BE2C (cell line): ENCODE results near the gene KIN.
"Not testable (repeated sequence)": the region's sequence is repeated elsewhere in the genome, so short reads cannot be mapped to it uniquely, and the experiment has no call there.

Experiments
- DNase-seq: peaks from one replicate; pipeline ENCODE4 v3.0.0-alpha.2; 2020
- H3K27me3 ChIP-seq: fragments of 250-450 bp; sonication (Bioruptor Pico); 2 replicates; pipeline ENCODE4 v1.5.1; 2020; ENCODE audit warnings: mild to moderate bottlenecking
- H3K36me3 ChIP-seq: fragments of 250-450 bp; sonication (Bioruptor Pico); 2 replicates; pipeline ENCODE4 v1.5.1; 2020; ENCODE audit warnings: mild to moderate bottlenecking
- H3K4me1 ChIP-seq: fragments of 250-450 bp; sonication (Bioruptor Pico); 2 replicates; pipeline ENCODE4 v1.5.1; 2020
- H3K4me3 ChIP-seq: 2 replicates; pipeline ENCODE4 v1.5.1; 2011; ENCODE audit warnings: low read depth, low read length
- H3K9me3 ChIP-seq: fragments of 250-450 bp; sonication (Bioruptor Pico); 2 replicates; pipeline ENCODE4 v1.5.1; 2020
- CTCF ChIP-seq: IDR thresholded peaks from 2 replicates; pipeline ENCODE4 v1.5.1; 2012; ENCODE audit warnings: mild to moderate bottlenecking, low read depth, low read length

KIN gene

GRCh38 chr10:7813481-7813880, 25.7 kb upstream of the KIN start:
- TF ChIP-seq CTCF = no peak
- Histone ChIP-seq H3K4me1 (no peaks in the 10 kb centered on the region; the same call in 1 of the 2 replicates), H3K4me3 (no peak overlapping the region), H3K36me3 (no peaks in the 10 kb centered on the region), H3K9me3 (no peaks in the 10 kb centered on the region), H3K27me3 (no peaks in the 10 kb centered on the region)
- no peak for DNase-seq

GRCh38 chr10:7811743-7812142, 23.9 kb upstream of the KIN start:
- H3K4me3 ChIP-seq, H3K9me3 ChIP-seq, DNase-seq, H3K4me1 ChIP-seq, H3K27me3 ChIP-seq: not testable (repeated sequence)
- peaks cover 13% of the 10 kb centered on the region for H3K36me3 ChIP-seq

GRCh38 chr10:7811000-7811399, 23.2 kb upstream of the KIN start:
- H3K27me3 ChIP-seq = no peaks in the 10 kb centered on the region
- H3K36me3 ChIP-seq = peaks cover 16% of the 10 kb centered on the region
- H3K9me3 ChIP-seq = no peaks in the 10 kb centered on the region
- no peak overlapping the region for H3K4me3 ChIP-seq
- H3K4me1 ChIP-seq = no peaks in the 10 kb centered on the region; the same call in 1 of the 2 replicates
- TF ChIP-seq CTCF = no peak
- no peak for DNase-seq

GRCh38 chr10:7810443-7810842, 22.6 kb upstream of the KIN start:
- Histone ChIP-seq H3K4me1 (no peaks in the 10 kb centered on the region; the same call in 1 of the 2 replicates), H3K4me3 (no peak overlapping the region), H3K9me3 (no peaks in the 10 kb centered on the region), H3K36me3 (peaks cover 20% of the 10 kb centered on the region), H3K27me3 (no peaks in the 10 kb centered on the region)
- TF ChIP-seq CTCF = no peak
- DNase-seq = no peak

GRCh38 chr10:7808686-7809267, 21.0 kb upstream of the KIN start:
- Histone ChIP-seq H3K36me3 (peaks cover 36% of the 10 kb centered on the region), H3K9me3 (no peaks in the 10 kb centered on the region), H3K4me3 (no peak overlapping the region), H3K4me1 (no peaks in the 10 kb centered on the region; the same call in 1 of the 2 replicates), H3K27me3 (no peaks in the 10 kb centered on the region)
- TF ChIP-seq CTCF = no peak
- no peak for DNase-seq

GRCh38 chr10:7804741-7805140, 16.9 kb upstream of the KIN start:
- no peaks in the 10 kb centered on the region for H3K27me3 ChIP-seq
- TF ChIP-seq CTCF = no peak
- peaks cover 75% of the 10 kb centered on the region for H3K36me3 ChIP-seq
- no peaks in the 10 kb centered on the region for H3K9me3 ChIP-seq
- no peaks in the 10 kb centered on the region for H3K4me1 ChIP-seq
- no peak for DNase-seq
- H3K4me3 ChIP-seq = no peak overlapping the region

- no peaks in the 10 kb centered on the region for H3K9me3 ChIP-seq
- no peaks in the 10 kb centered on the region for H3K27me3 ChIP-seq
- H3K4me3 ChIP-seq = no peak overlapping the region
- DNase-seq = no peak
- H3K36me3 ChIP-seq = peaks cover 81% of the 10 kb centered on the region
- H3K4me1 ChIP-seq = no peaks in the 10 kb centered on the region
- no peak for TF ChIP-seq CTCF
Measured at GRCh38 chr10:7804216-7804615, 16.4 kb upstream of the KIN start.
